HEK293 (cell line): ENCODE data around the gene GPATCH11.

ENCODE experiments used
- CTCF ChIA-PET: fragments of 350-600 bp; formaldehyde crosslinking; extraction: SDS; loops from one replicate; lab custom pipeline; 2021; ENCODE audit warnings: antibody characterized with exemption; lab: Yijun Ruan, JAX
- POLR2A ChIA-PET: fragments of 300-600 bp; formaldehyde crosslinking; extraction: SDS; loops from one replicate; lab custom pipeline; 2020; ENCODE audit warnings: antibody characterized with exemption, inconsistent platforms; lab: Yijun Ruan, JAX
- H3K27ac ChIP-seq: fragments of 200-500 bp; sonication (Bioruptor generic); 2 replicates; pipeline ENCODE4 v1.5.1; 2014; ENCODE audit warnings: low read depth, low read length, control low read depth, inconsistent platforms; ENCODE audit errors: extremely low read depth
- H3K36me3 ChIP-seq, 2 experiments: fragments of 200-500 bp in 1 of 2; sonication (Bioruptor generic) in 1 of 2; 1 replicate in 1 of 2; 2 replicates in 1 of 2; pipeline ENCODE4 v1.5.1; 2014 to 2017; ENCODE audit warnings: inconsistent platforms in 2 of 2, low read length in 2 of 2; ENCODE audit not compliant: control insufficient read depth in 2 of 2, insufficient read depth in 1 of 2
- H3K4me1 ChIP-seq: fragments of 200-500 bp; sonication (Bioruptor generic); 2 replicates; pipeline ENCODE4 v1.5.1; 2014; ENCODE audit warnings: mild to moderate bottlenecking, low read length, inconsistent platforms; ENCODE audit not compliant: control insufficient read depth, insufficient read depth
- H3K4me3 ChIP-seq: 2 replicates; pipeline ENCODE4 v1.5.1; 2011; ENCODE audit warnings: low read depth, mild to moderate bottlenecking, control low read depth, low read length, moderate library complexity
- H3K9me3 ChIP-seq: fragments of 200-500 bp; sonication (Bioruptor generic); 2 replicates; pipeline ENCODE4 v1.5.1; 2014; ENCODE audit warnings: low read depth, low read length, inconsistent platforms; ENCODE audit not compliant: control insufficient read depth, insufficient read depth
- MEIS1 ChIP-seq: sonication (generic); formaldehyde crosslinking; IDR thresholded peaks from 2 replicates; pipeline ENCODE4 v1.8.1; 2022; ENCODE audit warnings: missing genetic modification reagents, mild to moderate bottlenecking, borderline replicate concordance
- MYNN ChIP-seq: fragments of 450-650 bp; formaldehyde crosslinking; IDR thresholded peaks from 2 replicates; pipeline ENCODE4 v1.5.1; 2016; ENCODE audit warnings: missing biosample characterization, missing genetic modification characterization, borderline replicate concordance
- PRDM1 ChIP-seq: fragments of 450-650 bp; formaldehyde crosslinking; IDR thresholded peaks from 2 replicates; pipeline ENCODE4; 2016; ENCODE audit warnings: missing biosample characterization, missing genetic modification characterization
- SCRT2 ChIP-seq: fragments of 450-650 bp; formaldehyde crosslinking; IDR thresholded peaks from 2 replicates; pipeline ENCODE4 v1.5.1; 2016; ENCODE audit warnings: missing biosample characterization, missing genetic modification characterization
- TRIM28 ChIP-seq: IDR thresholded peaks from 2 replicates; pipeline ENCODE4 v1.6.1; 2011; ENCODE audit warnings: low read length, control low read depth, borderline replicate concordance
- ZBTB8A ChIP-seq: fragments of 450-650 bp; formaldehyde crosslinking; IDR thresholded peaks from 2 replicates; pipeline ENCODE4 v1.5.1; 2016; ENCODE audit warnings: missing biosample characterization, missing genetic modification characterization
- ZFP41 ChIP-seq: fragments of 450-650 bp; formaldehyde crosslinking; IDR thresholded peaks from 2 replicates; pipeline ENCODE4 v1.5.1; 2016; ENCODE audit warnings: missing biosample characterization, missing genetic modification characterization, borderline replicate concordance
- ZNF132 ChIP-seq: fragments of 450-650 bp; formaldehyde crosslinking; IDR thresholded peaks from 2 replicates; pipeline ENCODE4 v1.5.1; 2017; ENCODE audit warnings: missing biosample characterization, missing genetic modification characterization, borderline replicate concordance
- ZNF138 ChIP-seq: fragments of 450-650 bp; formaldehyde crosslinking; IDR thresholded peaks from 2 replicates; pipeline ENCODE4 v1.5.1; 2016; ENCODE audit warnings: missing biosample characterization, missing genetic modification characterization, borderline replicate concordance
- ZNF239 ChIP-seq: fragments of 450-650 bp; formaldehyde crosslinking; IDR thresholded peaks from 2 replicates; pipeline ENCODE4 v1.5.1; 2016; ENCODE audit warnings: missing biosample characterization, missing genetic modification characterization
- ZNF324 ChIP-seq: fragments of 450-650 bp; formaldehyde crosslinking; IDR thresholded peaks from 2 replicates; pipeline ENCODE4 v1.5.1; 2016; ENCODE audit warnings: missing biosample characterization, missing genetic modification characterization
- ZNF404 ChIP-seq: fragments of 450-650 bp; formaldehyde crosslinking; IDR thresholded peaks from 2 replicates; pipeline ENCODE4 v1.5.1; 2017; ENCODE audit warnings: missing biosample characterization, missing genetic modification characterization
- ZNF514 ChIP-seq: fragments of 450-650 bp; formaldehyde crosslinking; IDR thresholded peaks from 2 replicates; pipeline ENCODE4 v1.5.1; 2016; ENCODE audit warnings: missing biosample characterization, missing genetic modification characterization
- ZNF549 ChIP-seq: fragments of 450-650 bp; IDR thresholded peaks from 2 replicates; pipeline ENCODE4 v1.5.1; 2018; ENCODE audit warnings: missing biosample characterization, missing genetic modification characterization, mild to moderate bottlenecking, inconsistent platforms, moderate library complexity
- ZNF560 ChIP-seq: fragments of 450-650 bp; formaldehyde crosslinking; IDR thresholded peaks from 2 replicates; pipeline ENCODE4 v1.5.1; 2017; ENCODE audit warnings: missing biosample characterization, missing genetic modification characterization, borderline replicate concordance
- ZNF571 ChIP-seq: fragments of 450-650 bp; formaldehyde crosslinking; IDR thresholded peaks from 2 replicates; pipeline ENCODE4 v1.5.0; 2017; ENCODE audit warnings: missing biosample characterization, missing genetic modification characterization
- ZNF664 ChIP-seq: fragments of 450-650 bp; formaldehyde crosslinking; IDR thresholded peaks from 2 replicates; pipeline ENCODE4 v1.5.1; 2016; ENCODE audit warnings: missing biosample characterization, missing genetic modification characterization
- ZNF76 ChIP-seq: fragments of 450-650 bp; formaldehyde crosslinking; IDR thresholded peaks from 2 replicates; pipeline ENCODE4; 2016; ENCODE audit warnings: low read depth, missing biosample characterization, missing genetic modification characterization, borderline replicate concordance
- TF ChIP-seq, protein P1 (sequence below): fragments of 450-650 bp; formaldehyde crosslinking; IDR thresholded peaks from 2 replicates; pipeline ENCODE4 v1.5.1; 2016; ENCODE audit warnings: missing biosample characterization, missing genetic modification characterization
- TF ChIP-seq, protein P2 (sequence below): fragments of 450-650 bp; formaldehyde crosslinking; IDR thresholded peaks from 2 replicates; pipeline ENCODE4 v1.5.1; 2016; ENCODE audit warnings: missing biosample characterization, missing genetic modification characterization
- TF ChIP-seq, protein P3 (sequence below): fragments of 450-650 bp; formaldehyde crosslinking; IDR thresholded peaks from 2 replicates; pipeline ENCODE4 v1.5.1; 2016; ENCODE audit warnings: missing biosample characterization, missing genetic modification characterization
- TF ChIP-seq, protein P4 (sequence below): fragments of 450-650 bp; formaldehyde crosslinking; IDR thresholded peaks from 2 replicates; pipeline ENCODE4 v1.5.1; 2016; ENCODE audit warnings: missing biosample characterization, missing genetic modification characterization

Gene GPATCH11

GRCh38 chr2:37117566-37117965 is 33.2 kb downstream of the GPATCH11 start (continued):
- TF ChIP-seq ZNF514 (tag by site-specific recombination) (no peak), ZNF324 (no peak), ZNF132 (tag by site-specific recombination) (no peak)
- TF ChIP-seq, protein P1, sequence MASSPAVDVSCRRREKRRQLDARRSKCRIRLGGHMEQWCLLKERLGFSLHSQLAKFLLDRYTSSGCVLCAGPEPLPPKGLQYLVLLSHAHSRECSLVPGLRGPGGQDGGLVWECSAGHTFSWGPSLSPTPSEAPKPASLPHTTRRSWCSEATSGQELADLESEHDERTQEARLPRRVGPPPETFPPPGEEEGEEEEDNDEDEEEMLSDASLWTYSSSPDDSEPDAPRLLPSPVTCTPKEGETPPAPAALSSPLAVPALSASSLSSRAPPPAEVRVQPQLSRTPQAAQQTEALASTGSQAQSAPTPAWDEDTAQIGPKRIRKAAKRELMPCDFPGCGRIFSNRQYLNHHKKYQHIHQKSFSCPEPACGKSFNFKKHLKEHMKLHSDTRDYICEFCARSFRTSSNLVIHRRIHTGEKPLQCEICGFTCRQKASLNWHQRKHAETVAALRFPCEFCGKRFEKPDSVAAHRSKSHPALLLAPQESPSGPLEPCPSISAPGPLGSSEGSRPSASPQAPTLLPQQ = no peak

GRCh38 chr2:37119157-37119556 is 34.8 kb downstream of the GPATCH11 start:
- no peaks in the 10 kb centered on the region for H3K9me3 ChIP-seq
- TF ChIP-seq MEIS1 (CRISPR knock-in tag) (no peak), TRIM28 (no peak), ZNF404 (tag by site-specific recombination) (no peak), ZNF571 (tag by site-specific recombination) (no peak), ZNF76 (tag by site-specific recombination) (no peak)
- TF ChIP-seq, protein P2, sequence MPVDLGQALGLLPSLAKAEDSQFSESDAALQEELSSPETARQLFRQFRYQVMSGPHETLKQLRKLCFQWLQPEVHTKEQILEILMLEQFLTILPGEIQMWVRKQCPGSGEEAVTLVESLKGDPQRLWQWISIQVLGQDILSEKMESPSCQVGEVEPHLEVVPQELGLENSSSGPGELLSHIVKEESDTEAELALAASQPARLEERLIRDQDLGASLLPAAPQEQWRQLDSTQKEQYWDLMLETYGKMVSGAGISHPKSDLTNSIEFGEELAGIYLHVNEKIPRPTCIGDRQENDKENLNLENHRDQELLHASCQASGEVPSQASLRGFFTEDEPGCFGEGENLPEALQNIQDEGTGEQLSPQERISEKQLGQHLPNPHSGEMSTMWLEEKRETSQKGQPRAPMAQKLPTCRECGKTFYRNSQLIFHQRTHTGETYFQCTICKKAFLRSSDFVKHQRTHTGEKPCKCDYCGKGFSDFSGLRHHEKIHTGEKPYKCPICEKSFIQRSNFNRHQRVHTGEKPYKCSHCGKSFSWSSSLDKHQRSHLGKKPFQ (tag by site-specific recombination) = no peak
- TF ChIP-seq, protein P3, sequence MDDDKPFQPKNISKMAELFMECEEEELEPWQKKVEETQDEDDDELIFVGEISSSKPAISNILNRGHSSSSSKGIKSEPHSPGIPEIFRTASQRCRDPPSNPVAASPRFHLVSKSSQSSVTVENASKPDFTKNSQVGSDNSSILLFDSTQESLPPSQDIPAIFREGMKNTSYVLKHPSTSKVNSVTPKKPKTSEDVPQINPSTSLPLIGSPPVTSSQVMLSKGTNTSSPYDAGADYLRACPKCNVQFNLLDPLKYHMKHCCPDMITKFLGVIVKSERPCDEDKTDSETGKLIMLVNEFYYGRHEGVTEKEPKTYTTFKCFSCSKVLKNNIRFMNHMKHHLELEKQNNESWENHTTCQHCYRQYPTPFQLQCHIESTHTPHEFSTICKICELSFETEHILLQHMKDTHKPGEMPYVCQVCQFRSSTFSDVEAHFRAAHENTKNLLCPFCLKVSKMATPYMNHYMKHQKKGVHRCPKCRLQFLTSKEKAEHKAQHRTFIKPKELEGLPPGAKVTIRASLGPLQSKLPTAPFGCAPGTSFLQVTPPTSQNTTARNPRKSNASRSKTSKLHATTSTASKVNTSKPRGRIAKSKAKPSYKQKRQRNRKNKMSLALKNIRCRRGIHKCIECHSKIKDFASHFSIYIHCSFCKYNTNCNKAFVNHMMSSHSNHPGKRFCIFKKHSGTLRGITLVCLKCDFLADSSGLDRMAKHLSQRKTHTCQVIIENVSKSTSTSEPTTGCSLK (tag by site-specific recombination) = no peak
- TF ChIP-seq, protein P4, sequence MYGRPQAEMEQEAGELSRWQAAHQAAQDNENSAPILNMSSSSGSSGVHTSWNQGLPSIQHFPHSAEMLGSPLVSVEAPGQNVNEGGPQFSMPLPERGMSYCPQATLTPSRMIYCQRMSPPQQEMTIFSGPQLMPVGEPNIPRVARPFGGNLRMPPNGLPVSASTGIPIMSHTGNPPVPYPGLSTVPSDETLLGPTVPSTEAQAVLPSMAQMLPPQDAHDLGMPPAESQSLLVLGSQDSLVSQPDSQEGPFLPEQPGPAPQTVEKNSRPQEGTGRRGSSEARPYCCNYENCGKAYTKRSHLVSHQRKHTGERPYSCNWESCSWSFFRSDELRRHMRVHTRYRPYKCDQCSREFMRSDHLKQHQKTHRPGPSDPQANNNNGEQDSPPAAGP (tag by site-specific recombination) = no peak
- no peak overlapping the region for H3K27ac ChIP-seq
- ChIA-PET POLR2A (no interaction called here), CTCF (no interaction called here)
- H3K4me1 ChIP-seq = no peaks in the 10 kb centered on the region
- H3K4me3 ChIP-seq = no peak overlapping the region
- H3K36me3 ChIP-seq = peaks cover 35 to 48% of the 10 kb centered on the region in 2 experiments

- ChIA-PET CTCF (no interaction called here), POLR2A (no interaction called here)
- peaks cover 47 to 65% of the 10 kb centered on the region in 2 experiments for H3K36me3 ChIP-seq
- no peak for TF ChIP-seq SCRT2 (tag by site-specific recombination)
- H3K4me3 ChIP-seq = no peak overlapping the region
- no peaks in the 10 kb centered on the region for H3K4me1 ChIP-seq
- H3K9me3 ChIP-seq = no peaks in the 10 kb centered on the region
- no peak overlapping the region for H3K27ac ChIP-seq
Measured at GRCh38 chr2:37125416-37125815, 41.1 kb downstream of the GPATCH11 start.

- Histone ChIP-seq H3K36me3 (peaks cover 49 to 95% of the 10 kb centered on the region in 2 experiments), H3K4me1 (no peaks in the 10 kb centered on the region), H3K4me3 (no peak overlapping the region), H3K27ac (no peak overlapping the region), H3K9me3 (no peaks in the 10 kb centered on the region)
- ChIA-PET POLR2A (no interaction called here), CTCF (no interaction called here)
- no peak for TF ChIP-seq PRDM1 (tag by site-specific recombination)
- TF ChIP-seq ZNF239 = no peak
- TF ChIP-seq ZNF560 (tag by site-specific recombination) = no peak
- TF ChIP-seq ZBTB8A = no peak
- TF ChIP-seq ZFP41 (tag by site-specific recombination) = no peak
- TF ChIP-seq ZNF138 (tag by site-specific recombination) = no peak
- no peak for TF ChIP-seq ZNF549
- TF ChIP-seq ZNF664 (tag by site-specific recombination) = no peak
- TF ChIP-seq MYNN (tag by site-specific recombination) = no peak
Measured at GRCh38 chr2:37132914-37133313, 48.6 kb downstream of the GPATCH11 start.
